LNCaP clone FGC (cell line): ENCODE measurements around the gene SLCO3A1.

Experiments used
- DNase-seq: peaks from one replicate; pipeline ENCODE4 v3.0.0-alpha.2; 2011; ENCODE audit warnings: low read depth
- H3K4me3 ChIP-seq: 2 replicates; pipeline ENCODE4 v1.5.1; 2011; ENCODE audit warnings: mild to moderate bottlenecking, low read depth, low read length, control low read depth
- CTCF ChIP-seq: IDR thresholded peaks from 2 replicates; pipeline ENCODE4 v1.5.1; 2012; ENCODE audit warnings: mild to moderate bottlenecking; ENCODE audit not compliant: control insufficient read depth, insufficient read depth; ENCODE audit errors: extremely low read depth

SLCO3A1 gene

GRCh38 chr15:91946581-91947292 is 93.2 kb downstream of the SLCO3A1 start:
- no peak overlapping the region for H3K4me3 ChIP-seq
- no peak for DNase-seq
- TF ChIP-seq CTCF: no peak

- no peak for TF ChIP-seq CTCF
- H3K4me3 ChIP-seq: no peak overlapping the region
- no peak for DNase-seq
These were observed 93.8 kb downstream of the SLCO3A1 start for GRCh38 chr15:91947293-91947679.

GRCh38 chr15:91947683-91948608 is 94.4 kb downstream of the SLCO3A1 start:
- no peak overlapping the region for H3K4me3 ChIP-seq
- no peak for TF ChIP-seq CTCF
- no peak for DNase-seq

- TF ChIP-seq CTCF: no peak
- no peak for DNase-seq
- no peak overlapping the region for H3K4me3 ChIP-seq
These were observed 95.9 kb downstream of the SLCO3A1 start for GRCh38 chr15:91949361-91949760.

- TF ChIP-seq CTCF: no peak
- DNase-seq: no peak
- no peak overlapping the region for H3K4me3 ChIP-seq
These were observed 96.5 kb downstream of the SLCO3A1 start for GRCh38 chr15:91950054-91950453.

GRCh38 chr15:91950631-91951329 is 97.3 kb downstream of the SLCO3A1 start:
- no peak overlapping the region for H3K4me3 ChIP-seq
- no peak for DNase-seq
- TF ChIP-seq CTCF: no peak
